ENCODE data around the gene VPS13D. TPM values are rescaled to one million over a fixed set of nuclear protein-coding genes. Genes with fewer than 3 reads are reported as not detected.

Gene VPS13D
- total and polyA plus RNA-seq, 10 of the 15 experiments (the other 5 are each of a cell fraction or from before 2014, with no cell fraction given): 1.4 to 16.9 (median 8.5) TPM

DNA sequence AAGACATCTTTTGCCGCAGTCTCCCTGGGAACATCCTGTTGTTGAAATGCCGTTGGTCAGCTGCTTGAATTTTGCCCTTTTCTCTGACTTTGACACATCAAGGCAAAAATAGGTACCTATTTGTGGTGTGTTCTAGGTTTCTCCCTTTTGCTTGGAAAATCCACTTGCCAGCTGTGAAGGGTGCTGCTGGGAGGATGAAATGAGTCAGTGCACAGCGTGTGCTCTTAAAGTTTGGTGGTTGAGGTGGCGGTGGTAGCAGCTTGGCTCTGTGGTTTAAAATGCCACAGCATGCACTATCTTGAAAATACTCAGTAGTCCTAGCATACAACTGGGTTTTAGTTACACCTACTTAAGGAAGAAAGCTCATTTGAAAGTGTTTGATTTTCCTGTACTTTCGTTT, 204.3 kb downstream of the VPS13D start (continued):
- TF ChIP-seq GATAD2B (conservative IDR thresholded peaks at IDR 0.05; ENCODE audit: low read depth) (no peak; the same call in 1 of the 2 replicates), ATF7 (IDR thresholded peaks at IDR 0.05; ENCODE audit: low read depth) (0 out of 2 replicates have a peak, but pooled peaks have one; percentile 47), BMI1 (IDR thresholded peaks at IDR 0.05; ENCODE audit: borderline replicate concordance) (no peak; the same call in 1 of the 2 replicates), BACH1 (IDR thresholded peaks at IDR 0.05; ENCODE audit: borderline replicate concordance) (peak; percentile 45; the same call in 1 of the 2 replicates), BCL11A (IDR thresholded peaks at IDR 0.05; ENCODE audit: low read depth, low read length) (peak; percentile 93), ZNF274 (IDR thresholded peaks at IDR 0.05; ENCODE audit: insufficient read depth, insufficient read length) (no peak), PML (IDR thresholded peaks at IDR 0.05; ENCODE audit: low read length) (no peak; the same call in 1 of the 2 replicates), IKZF1 (conservative IDR thresholded peaks at IDR 0.05) (peak; percentile 97), SIX5 (IDR thresholded peaks at IDR 0.05; ENCODE audit: low read depth, low read length, severe bottlenecking) (no peak), WRNIP1 (IDR thresholded peaks at IDR 0.05; ENCODE audit: borderline replicate concordance, low read depth, low read length) (no peak), ETV6 (conservative IDR thresholded peaks at IDR 0.05 in 1 of 2, IDR thresholded peaks at IDR 0.05 in 1 of 2; ENCODE audit: borderline replicate concordance in 1 of 2, low read depth in 1 of 2) (peak in 1 of 2 experiments; percentile 77; a peak in 2 of 4 replicates)
- TF ChIP-seq, protein P1, sequence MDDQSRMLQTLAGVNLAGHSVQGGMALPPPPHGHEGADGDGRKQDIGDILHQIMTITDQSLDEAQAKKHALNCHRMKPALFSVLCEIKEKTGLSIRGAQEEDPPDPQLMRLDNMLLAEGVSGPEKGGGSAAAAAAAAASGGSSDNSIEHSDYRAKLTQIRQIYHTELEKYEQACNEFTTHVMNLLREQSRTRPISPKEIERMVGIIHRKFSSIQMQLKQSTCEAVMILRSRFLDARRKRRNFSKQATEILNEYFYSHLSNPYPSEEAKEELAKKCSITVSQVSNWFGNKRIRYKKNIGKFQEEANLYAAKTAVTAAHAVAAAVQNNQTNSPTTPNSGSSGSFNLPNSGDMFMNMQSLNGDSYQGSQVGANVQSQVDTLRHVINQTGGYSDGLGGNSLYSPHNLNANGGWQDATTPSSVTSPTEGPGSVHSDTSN (IDR thresholded peaks at IDR 0.05; ENCODE audit: insufficient replicate concordance, low read depth, low read length): no peak
- TF ChIP-seq, protein P2, sequence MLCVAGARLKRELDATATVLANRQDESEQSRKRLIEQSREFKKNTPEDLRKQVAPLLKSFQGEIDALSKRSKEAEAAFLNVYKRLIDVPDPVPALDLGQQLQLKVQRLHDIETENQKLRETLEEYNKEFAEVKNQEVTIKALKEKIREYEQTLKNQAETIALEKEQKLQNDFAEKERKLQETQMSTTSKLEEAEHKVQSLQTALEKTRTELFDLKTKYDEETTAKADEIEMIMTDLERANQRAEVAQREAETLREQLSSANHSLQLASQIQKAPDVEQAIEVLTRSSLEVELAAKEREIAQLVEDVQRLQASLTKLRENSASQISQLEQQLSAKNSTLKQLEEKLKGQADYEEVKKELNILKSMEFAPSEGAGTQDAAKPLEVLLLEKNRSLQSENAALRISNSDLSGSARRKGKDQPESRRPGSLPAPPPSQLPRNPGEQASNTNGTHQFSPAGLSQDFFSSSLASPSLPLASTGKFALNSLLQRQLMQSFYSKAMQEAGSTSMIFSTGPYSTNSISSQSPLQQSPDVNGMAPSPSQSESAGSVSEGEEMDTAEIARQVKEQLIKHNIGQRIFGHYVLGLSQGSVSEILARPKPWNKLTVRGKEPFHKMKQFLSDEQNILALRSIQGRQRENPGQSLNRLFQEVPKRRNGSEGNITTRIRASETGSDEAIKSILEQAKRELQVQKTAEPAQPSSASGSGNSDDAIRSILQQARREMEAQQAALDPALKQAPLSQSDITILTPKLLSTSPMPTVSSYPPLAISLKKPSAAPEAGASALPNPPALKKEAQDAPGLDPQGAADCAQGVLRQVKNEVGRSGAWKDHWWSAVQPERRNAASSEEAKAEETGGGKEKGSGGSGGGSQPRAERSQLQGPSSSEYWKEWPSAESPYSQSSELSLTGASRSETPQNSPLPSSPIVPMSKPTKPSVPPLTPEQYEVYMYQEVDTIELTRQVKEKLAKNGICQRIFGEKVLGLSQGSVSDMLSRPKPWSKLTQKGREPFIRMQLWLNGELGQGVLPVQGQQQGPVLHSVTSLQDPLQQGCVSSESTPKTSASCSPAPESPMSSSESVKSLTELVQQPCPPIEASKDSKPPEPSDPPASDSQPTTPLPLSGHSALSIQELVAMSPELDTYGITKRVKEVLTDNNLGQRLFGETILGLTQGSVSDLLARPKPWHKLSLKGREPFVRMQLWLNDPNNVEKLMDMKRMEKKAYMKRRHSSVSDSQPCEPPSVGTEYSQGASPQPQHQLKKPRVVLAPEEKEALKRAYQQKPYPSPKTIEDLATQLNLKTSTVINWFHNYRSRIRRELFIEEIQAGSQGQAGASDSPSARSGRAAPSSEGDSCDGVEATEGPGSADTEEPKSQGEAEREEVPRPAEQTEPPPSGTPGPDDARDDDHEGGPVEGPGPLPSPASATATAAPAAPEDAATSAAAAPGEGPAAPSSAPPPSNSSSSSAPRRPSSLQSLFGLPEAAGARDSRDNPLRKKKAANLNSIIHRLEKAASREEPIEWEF (IDR thresholded peaks at IDR 0.05; ENCODE audit: insufficient replicate concordance, low read depth, low read length): no peak
- TF ChIP-seq, protein P3, sequence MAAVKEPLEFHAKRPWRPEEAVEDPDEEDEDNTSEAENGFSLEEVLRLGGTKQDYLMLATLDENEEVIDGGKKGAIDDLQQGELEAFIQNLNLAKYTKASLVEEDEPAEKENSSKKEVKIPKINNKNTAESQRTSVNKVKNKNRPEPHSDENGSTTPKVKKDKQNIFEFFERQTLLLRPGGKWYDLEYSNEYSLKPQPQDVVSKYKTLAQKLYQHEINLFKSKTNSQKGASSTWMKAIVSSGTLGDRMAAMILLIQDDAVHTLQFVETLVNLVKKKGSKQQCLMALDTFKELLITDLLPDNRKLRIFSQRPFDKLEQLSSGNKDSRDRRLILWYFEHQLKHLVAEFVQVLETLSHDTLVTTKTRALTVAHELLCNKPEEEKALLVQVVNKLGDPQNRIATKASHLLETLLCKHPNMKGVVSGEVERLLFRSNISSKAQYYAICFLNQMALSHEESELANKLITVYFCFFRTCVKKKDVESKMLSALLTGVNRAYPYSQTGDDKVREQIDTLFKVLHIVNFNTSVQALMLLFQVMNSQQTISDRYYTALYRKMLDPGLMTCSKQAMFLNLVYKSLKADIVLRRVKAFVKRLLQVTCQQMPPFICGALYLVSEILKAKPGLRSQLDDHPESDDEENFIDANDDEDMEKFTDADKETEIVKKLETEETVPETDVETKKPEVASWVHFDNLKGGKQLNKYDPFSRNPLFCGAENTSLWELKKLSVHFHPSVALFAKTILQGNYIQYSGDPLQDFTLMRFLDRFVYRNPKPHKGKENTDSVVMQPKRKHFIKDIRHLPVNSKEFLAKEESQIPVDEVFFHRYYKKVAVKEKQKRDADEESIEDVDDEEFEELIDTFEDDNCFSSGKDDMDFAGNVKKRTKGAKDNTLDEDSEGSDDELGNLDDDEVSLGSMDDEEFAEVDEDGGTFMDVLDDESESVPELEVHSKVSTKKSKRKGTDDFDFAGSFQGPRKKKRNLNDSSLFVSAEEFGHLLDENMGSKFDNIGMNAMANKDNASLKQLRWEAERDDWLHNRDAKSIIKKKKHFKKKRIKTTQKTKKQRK (IDR thresholded peaks at IDR 0.05; ENCODE audit: low read depth, low read length): no peak
